GM12878 (cell line): Measurements from ENCODE around the gene ZSWIM5. TPM values are rescaled to one million over a fixed set of nuclear protein-coding genes. Genes with fewer than 3 reads are reported as not detected.

Experiments used
- ATAC-seq: fragments of 200-7000 bp; cut with Tn5 transposase; 3 replicates; pipeline ENCODE4 v1.9.1; 2020; ENCODE audit warnings: mild to moderate bottlenecking, moderate library complexity
- BruUV-seq: library from RNA; stranded (reverse); fragments of 400-500 nt; replicated peaks from 2 replicates; lab custom pipeline; 2021; lab: Mats Ljungman, UMichigan
- CTCF ChIA-PET: fragments of 300-600 bp; sonication (Branson Sonifier 250); formaldehyde crosslinking; extraction: SDS; loops from one replicate; lab custom pipeline; 2021; ENCODE audit warnings: inconsistent platforms; lab: Yijun Ruan, JAX
- POLR2A ChIA-PET: fragments of 350-600 bp; formaldehyde crosslinking; extraction: SDS; loops from one replicate; lab custom pipeline; 2021; ENCODE audit warnings: inconsistent platforms; lab: Charles Lee
- RAD21 ChIA-PET: fragments of 300-600 bp; sonication (Branson Sonifier 250); formaldehyde crosslinking; loops from one replicate; lab custom pipeline; 2023; ENCODE audit warnings: antibody characterized with exemption; ENCODE audit not compliant: unreplicated experiment; lab: Charles Lee
- SMC1A ChIA-PET: fragments of 300-600 bp; sonication (Branson Sonifier 250); formaldehyde crosslinking; loops from one replicate; lab custom pipeline; 2023; ENCODE audit not compliant: unreplicated experiment, uncharacterized antibody; lab: Charles Lee
- DNase-seq: peaks from one replicate; pipeline ENCODE4 v3.0.0-alpha.2; 2011; ENCODE audit warnings: low read depth, low spot score
- FAIRE-seq: peaks from 3 replicates; lab custom pipeline; 2011; peaks lifted over from hg19 to GRCh38; lab: Jason Lieb, UNC
- H2AFZ ChIP-seq: 2 replicates; pipeline ENCODE4 v1.6.0; 2011; ENCODE audit warnings: low read depth, low read length, control low read depth; ENCODE audit not compliant: control insufficient read depth
- H3K27ac ChIP-seq: 2 replicates; pipeline ENCODE4 v1.5.1; 2011; ENCODE audit warnings: control low read depth; ENCODE audit not compliant: control insufficient read depth, insufficient read depth
- H3K27me3 ChIP-seq, 2 experiments: replicated peaks in 1 of 2; 2 replicates each; pipeline versions ENCODE4 v1.6.0 to v1.6.1; 2011; ENCODE audit warnings: low read length in 1 of 2; ENCODE audit not compliant: control insufficient read depth in 2 of 2, insufficient read depth in 2 of 2
- H3K36me3 ChIP-seq, 2 experiments: 2 replicates each; pipeline ENCODE4 v1.5.1; 2011; ENCODE audit warnings: low read length in 1 of 2; ENCODE audit not compliant: control insufficient read depth in 2 of 2, insufficient read depth in 2 of 2
- H3K4me1 ChIP-seq: 2 replicates; pipeline ENCODE4 v1.6.1; 2011; ENCODE audit warnings: mild to moderate bottlenecking, low read length, moderate library complexity, mixed read lengths; ENCODE audit not compliant: control insufficient read depth, insufficient read depth
- H3K4me2 ChIP-seq: 2 replicates; pipeline ENCODE4 v1.6.0; 2011; ENCODE audit warnings: control low read depth; ENCODE audit not compliant: control insufficient read depth, insufficient read depth
- H3K4me3 ChIP-seq: fragments of 200-600 bp; sonication (generic); 2 replicates; pipeline ENCODE4 v1.5.1; 2016
- H3K79me2 ChIP-seq: 2 replicates; pipeline ENCODE4 v1.6.0; 2011; ENCODE audit warnings: low read length; ENCODE audit not compliant: control insufficient read depth, insufficient read depth
- H3K9ac ChIP-seq: 2 replicates; pipeline ENCODE4 v1.8.0; 2011; ENCODE audit warnings: low read length, control low read depth, mixed read lengths; ENCODE audit not compliant: control insufficient read depth, insufficient read depth
- H3K9me3 ChIP-seq: replicated peaks from 3 replicates; pipeline ENCODE4 v1.5.1; 2011; ENCODE audit warnings: mild to moderate bottlenecking, low read length; ENCODE audit not compliant: control insufficient read depth, insufficient read depth
- H4K20me1 ChIP-seq: 2 replicates; pipeline ENCODE4 v1.6.0; 2011; ENCODE audit not compliant: control insufficient read depth, insufficient read depth
- BMI1 ChIP-seq: fragments of 450-650 bp; IDR thresholded peaks from 2 replicates; pipeline ENCODE4 v1.6.1; 2016; ENCODE audit warnings: mild to moderate bottlenecking, moderate library complexity, borderline replicate concordance
- ETV6 ChIP-seq, 2 experiments: fragments of 450-650 bp in 1 of 2; IDR thresholded peaks in 1 of 2; conservative IDR thresholded peaks in 1 of 2; 2 replicates each; pipeline ENCODE4 v1.6.1; 2014; ENCODE audit warnings: antibody characterized with exemption in 1 of 2, borderline replicate concordance in 1 of 2, low read depth in 1 of 2, mild to moderate bottlenecking in 1 of 2, moderate library complexity in 1 of 2
- GABPA ChIP-seq: IDR thresholded peaks from 2 replicates; pipeline ENCODE4 v1.6.1; 2014; ENCODE audit warnings: antibody characterized with exemption, low read depth, mild to moderate bottlenecking, inconsistent platforms
- IKZF2 ChIP-seq, 2 experiments: fragments of 450-650 bp; IDR thresholded peaks; 2 replicates each; pipeline ENCODE4 v1.6.1; 2017; ENCODE audit warnings: mild to moderate bottlenecking in 2 of 2, moderate library complexity in 2 of 2
- JUNB ChIP-seq: IDR thresholded peaks from 2 replicates; pipeline ENCODE4 v1.6.1; 2016; ENCODE audit warnings: antibody characterized with exemption, mild to moderate bottlenecking
- LARP7 ChIP-seq: fragments of 450-650 bp; IDR thresholded peaks from 2 replicates; pipeline ENCODE4 v1.6.1; 2017; ENCODE audit warnings: mild to moderate bottlenecking
- PRDM15 ChIP-seq: fragments of 450-650 bp; formaldehyde crosslinking; IDR thresholded peaks from 2 replicates; pipeline ENCODE4 v1.4.0; 2020; ENCODE audit warnings: mild to moderate bottlenecking, moderate library complexity
- WGBS: methylation state at CpG from one replicate; pipeline ENCODE4 v1.1.6; 2016; ENCODE audit warnings: low lambda C conversion rate; ENCODE audit not compliant: insufficient replicate concordance, insufficient coverage; ENCODE audit errors: missing lambda C conversion rate; 5-methylcytosine and 5-hydroxymethylcytosine counted together
- in situ Hi-C: fragments of 300-500 bp; cut with MboI; formaldehyde crosslinking; loops from 9 replicates; pipeline ENCODE4 v1.14.3; 2018; ENCODE audit warnings: mixed read lengths
- intact Hi-C: fragments of 100-400 bp; cut with micrococcal nuclease; formaldehyde crosslinking; loops from one replicate; pipeline ENCODE4 v1.14.2; 2022; ENCODE audit not compliant: unreplicated experiment
- polyA plus RNA-seq, 11 experiments: library from polyadenylated mRNA; depleted of rRNA in 4 of 11; unstranded in 6 of 11; stranded (reverse) in 5 of 11; fragments of >200 nt; fragmentation: Nextera tagmentation in 4 of 11; fragmentation: Illumina TruSeq in 1 of 11; extraction: Ambion mirVana in 4 of 11; extraction: Trizol in 1 of 11; gene quantifications; 1 replicate in 1 of 11; 2 replicates in 10 of 11; pipeline versions ENCODE4 v1.2.1 to v1.2.3, GENCODE V29; 2011 to 2016; ENCODE audit warnings: inconsistent platforms in 2 of 11, missing spikeins in 2 of 11, low read depth in 1 of 11
- total RNA-seq, 4 experiments: library from RNA; depleted of rRNA in 3 of 4; stranded (reverse); fragments of >200 nt in 3 of 4; fragmentation: Illumina TruSeq in 1 of 4; extraction: Trizol in 1 of 4; gene quantifications; 2 replicates each; pipeline versions ENCODE4 v1.2.1 to v1.2.3, GENCODE V29; 2013 to 2021

ZSWIM5 gene
- total and polyA plus RNA-seq, 10 of the 15 experiments (the other 5 are each of a cell fraction or from before 2014, with no cell fraction given) = 0.07 to 0.97 (median 0.34) TPM; not detected in 1

GRCh38 chr1:45206808-45207623 lies 611 bp upstream of the ZSWIM5 start:
- H3K79me2 ChIP-seq = no peaks in the 10 kb centered on the region
- BruUV-seq = no TSS peak
- peak overlapping the region; percentile 34; the same call in 1 of the 2 replicates for H3K9ac ChIP-seq
- in situ Hi-C loops (no loop called here), intact Hi-C loops (no loop called here)
- H3K27me3 ChIP-seq = peaks cover 3 to 12% of the 10 kb centered on the region in 2 experiments
- ChIA-PET SMC1A (interaction anchor here (0.8 kb wide), 1 partner anchor 14 kb away, joined by 3 read pairs; no protein-coding TSS in a partner anchor), POLR2A (no interaction called here), RAD21 (no interaction called here), CTCF (no interaction called here)
- FAIRE-seq (peak; percentile 7), ATAC-seq (no peak), DNase-seq (no peak)
- H3K36me3 ChIP-seq = no peaks in the 10 kb centered on the region
- peak overlapping the region; percentile 91 for H3K4me2 ChIP-seq
- peak overlapping the region; percentile 71 for H3K4me3 ChIP-seq
- peak overlapping the region; percentile 56 for H2AFZ ChIP-seq
- no peak overlapping the region for H3K27ac ChIP-seq
- TF ChIP-seq PRDM15 (CRISPR knock-in tag) (no peak), LARP7 (no peak), GABPA (no peak), ETV6 (conservative IDR thresholded peaks at IDR 0.05 in 1 of 2, IDR thresholded peaks at IDR 0.05 in 1 of 2; ENCODE audit: borderline replicate concordance in 1 of 2, low read depth in 1 of 2) (no peak), BMI1 (no peak), JUNB (no peak), IKZF2 (IDR thresholded peaks at IDR 0.05) (no peak)
- no peaks in the 10 kb centered on the region for H4K20me1 ChIP-seq
- WGBS = 6% methylated on average over 18 of the region's 18 CpGs
- H3K4me1 ChIP-seq = no peaks in the 10 kb centered on the region
- H3K9me3 ChIP-seq = no peaks in the 10 kb centered on the region
